Activated T-cell treated with anti-CD3 and anti-CD28 coated beads, Interleukin-2, amount 50 U/mL, for 48 hours (primary cell): ENCODE data around the gene PDE8B.

Source experiments
- DNase-seq, 2 experiments: peaks; one replicate each; pipeline ENCODE4 v3.0.0-alpha.2; 2020

Gene PDE8B

GRCh38 chr5:77295863-77296378 is 85.4 kb downstream of the PDE8B start:
- no peak for DNase-seq

DNA sequence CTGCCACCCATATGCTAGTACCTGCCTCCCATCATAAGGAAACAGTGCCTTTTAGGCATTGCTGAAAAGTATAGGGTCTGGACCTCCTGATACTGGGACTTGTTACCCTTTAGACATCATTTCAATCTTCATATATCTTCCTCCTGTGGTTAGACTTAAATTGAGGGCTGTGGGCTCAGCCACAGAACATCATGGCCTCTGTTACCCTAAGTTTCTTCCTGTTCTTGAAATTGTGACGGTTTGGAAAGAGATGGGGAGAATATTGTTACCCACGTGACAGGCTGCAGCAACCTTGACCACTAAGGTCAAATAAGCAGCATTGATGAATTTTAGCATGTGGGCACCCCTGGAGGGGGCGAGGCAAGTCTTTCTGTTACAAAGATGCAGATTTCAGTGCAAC is 87.7 kb downstream of the PDE8B start:
- DNase-seq = no peak

DNA sequence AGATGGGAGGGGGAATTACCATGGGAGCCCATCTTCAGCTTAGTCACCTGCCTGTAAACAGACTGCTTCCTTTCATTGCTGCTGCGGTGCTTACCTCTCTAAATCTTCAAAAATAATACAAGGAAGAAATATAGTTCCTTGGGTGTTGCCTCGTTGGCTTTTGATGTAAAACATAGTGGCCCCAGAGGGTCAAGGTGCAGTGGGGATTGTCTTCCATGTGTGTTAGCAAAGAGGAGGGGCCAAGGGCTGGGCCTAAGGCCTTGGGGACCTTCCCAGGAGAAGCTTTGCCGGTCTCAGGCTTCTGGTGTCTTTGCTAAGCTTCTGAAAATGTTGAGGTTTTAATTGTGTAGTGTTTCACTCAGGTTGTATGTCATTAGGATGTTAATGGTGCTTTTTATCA is 90.0 kb downstream of the PDE8B start:
- DNase-seq = no peak

GRCh38 chr5:77301447-77301883 is 91.0 kb downstream of the PDE8B start:
- no peak for DNase-seq

DNA sequence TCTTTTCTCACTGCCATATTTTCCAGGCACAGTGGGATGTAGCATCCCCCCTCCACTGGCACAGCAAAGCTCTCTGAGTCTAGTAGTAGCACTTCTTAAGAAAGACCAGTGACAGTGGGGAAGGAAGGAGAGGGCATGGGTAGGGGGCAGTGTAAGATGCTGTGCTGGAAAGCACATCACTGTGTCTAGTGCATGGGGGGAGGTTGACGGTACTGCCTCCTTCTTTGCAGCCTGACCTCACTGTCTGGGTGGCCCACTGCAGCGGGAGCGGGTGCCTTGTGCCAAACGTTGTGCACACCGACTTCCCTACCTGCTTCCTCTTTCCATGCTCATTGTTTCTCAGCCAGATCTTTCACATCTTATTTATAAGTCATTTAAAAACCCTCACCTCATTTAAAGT is 91.8 kb downstream of the PDE8B start:
- DNase-seq = no peak

DNA sequence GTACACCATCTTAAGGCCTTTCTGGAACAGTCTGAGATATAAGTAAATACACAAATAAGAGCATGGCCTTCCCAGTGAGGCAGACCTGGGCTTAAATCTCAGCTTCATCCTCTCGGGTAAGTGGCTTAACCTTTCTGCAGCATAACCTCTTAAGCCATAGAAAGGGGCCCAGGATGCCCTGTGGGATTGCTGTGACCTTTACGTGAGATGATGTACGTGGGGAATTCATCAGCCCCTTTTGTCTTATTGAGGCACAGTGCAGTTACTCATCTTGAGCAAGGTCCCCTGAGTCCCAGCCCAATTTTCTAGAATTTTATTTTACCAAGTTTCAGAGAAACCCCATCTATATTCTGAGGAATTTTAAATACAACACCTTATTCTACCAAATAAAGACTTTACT is 92.2 kb downstream of the PDE8B start:
- DNase-seq = no peak

DNA sequence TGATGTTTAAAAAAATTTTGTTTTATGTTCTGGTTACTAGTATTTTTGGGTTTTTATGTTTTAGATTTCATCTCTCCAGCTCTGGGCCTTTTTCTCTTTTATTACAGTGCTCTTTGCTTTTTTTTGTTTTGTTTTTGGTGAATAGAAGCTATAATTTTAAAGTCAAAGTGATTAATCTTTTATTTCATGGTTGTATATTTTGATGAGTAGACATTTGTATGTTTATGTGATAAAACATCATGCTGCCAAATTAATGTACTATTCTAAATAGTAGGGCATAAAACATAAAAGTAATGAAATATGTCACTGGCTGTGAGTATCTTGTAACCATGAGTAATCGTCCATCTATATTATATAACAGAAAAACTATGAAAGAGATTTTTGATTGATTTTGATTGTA is 93.9 kb downstream of the PDE8B start:
- DNase-seq = no peak

DNA sequence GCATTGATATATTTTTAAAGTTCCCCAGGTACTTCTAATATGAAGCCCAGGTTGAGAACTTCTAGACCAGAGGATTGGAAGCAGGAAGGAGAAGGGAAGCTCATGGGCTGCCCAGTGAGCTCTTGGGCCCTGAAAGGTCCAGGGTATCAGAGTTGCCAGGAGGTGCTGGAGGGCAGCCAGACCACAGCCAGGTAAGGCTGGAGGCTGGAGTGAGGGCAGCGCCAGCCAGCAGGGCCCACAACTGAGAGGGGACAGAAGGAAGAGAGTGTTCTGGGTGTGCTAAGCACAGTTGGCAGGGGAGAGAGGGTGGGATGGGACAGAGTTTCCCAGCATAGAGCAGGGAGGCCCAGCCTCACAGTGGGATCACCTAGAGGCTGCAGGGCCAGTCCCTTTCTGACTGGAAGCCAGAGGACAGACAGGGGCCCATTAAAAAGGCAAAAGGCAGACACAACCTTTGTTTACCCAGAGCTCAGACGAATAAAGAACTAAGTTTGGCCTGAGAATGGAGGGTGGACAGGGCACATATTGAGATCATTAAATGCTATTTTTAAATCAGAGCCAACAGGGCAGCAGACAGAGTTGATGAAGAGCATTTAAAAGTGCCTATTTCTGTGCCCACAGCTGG is 94.9 kb downstream of the PDE8B start:
- no peak for DNase-seq

- no peak for DNase-seq
Measured at GRCh38 chr5:77305956-77306355, 95.5 kb downstream of the PDE8B start.

- no peak for DNase-seq
Measured at GRCh38 chr5:77306531-77306930, 96.1 kb downstream of the PDE8B start.

- no peak for DNase-seq
Measured at GRCh38 chr5:77308154-77308960, 97.9 kb downstream of the PDE8B start.

GRCh38 chr5:77309140-77309539 is 98.7 kb downstream of the PDE8B start:
- no peak for DNase-seq

- no peak for DNase-seq
Measured at GRCh38 chr5:77310494-77311213, 100.2 kb downstream of the PDE8B start.

- DNase-seq = no peak
Measured at GRCh38 chr5:77311214-77311571, 100.7 kb downstream of the PDE8B start.

DNA sequence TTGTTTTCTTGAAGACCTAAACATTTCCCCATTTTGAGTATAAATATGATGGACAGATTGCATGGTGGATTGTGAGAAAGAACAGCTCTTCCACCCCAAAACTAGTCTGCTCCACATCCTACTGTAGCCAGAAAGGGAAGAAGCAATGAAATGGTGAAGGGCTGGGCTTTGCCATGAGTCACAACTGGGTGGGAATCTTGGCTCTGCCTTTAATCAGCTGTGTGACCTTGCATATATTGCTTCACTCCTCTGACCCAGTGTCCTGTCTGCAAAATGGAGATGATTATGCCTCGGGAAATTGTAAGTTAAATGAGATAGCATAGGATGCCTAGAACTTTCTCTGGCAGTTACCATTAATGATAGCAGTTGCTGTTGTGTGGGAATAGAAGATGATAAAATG is 101.9 kb downstream of the PDE8B start:
- DNase-seq = no peak

- DNase-seq = no peak
Measured at GRCh38 chr5:77316871-77317661, 106.6 kb downstream of the PDE8B start.

DNA sequence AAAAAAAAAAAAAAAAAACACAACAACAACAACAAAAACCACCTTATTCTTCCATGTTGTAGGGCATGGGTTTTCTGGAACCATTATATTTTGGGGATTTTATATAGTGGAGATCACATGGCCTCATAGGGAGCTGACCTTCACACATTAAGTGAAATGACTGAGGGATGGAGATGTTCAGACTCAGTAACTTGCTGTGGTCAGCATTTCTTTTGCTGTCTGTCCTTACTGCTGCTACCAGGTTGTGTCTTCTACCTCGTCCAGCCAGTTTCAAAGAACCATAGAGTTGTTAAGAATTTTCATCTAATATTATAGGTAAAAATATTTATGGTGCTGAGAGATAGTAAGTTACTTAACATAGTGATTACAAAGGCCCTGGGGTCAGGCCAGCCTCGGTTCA is 107.6 kb downstream of the PDE8B start:
- no peak for DNase-seq

DNA sequence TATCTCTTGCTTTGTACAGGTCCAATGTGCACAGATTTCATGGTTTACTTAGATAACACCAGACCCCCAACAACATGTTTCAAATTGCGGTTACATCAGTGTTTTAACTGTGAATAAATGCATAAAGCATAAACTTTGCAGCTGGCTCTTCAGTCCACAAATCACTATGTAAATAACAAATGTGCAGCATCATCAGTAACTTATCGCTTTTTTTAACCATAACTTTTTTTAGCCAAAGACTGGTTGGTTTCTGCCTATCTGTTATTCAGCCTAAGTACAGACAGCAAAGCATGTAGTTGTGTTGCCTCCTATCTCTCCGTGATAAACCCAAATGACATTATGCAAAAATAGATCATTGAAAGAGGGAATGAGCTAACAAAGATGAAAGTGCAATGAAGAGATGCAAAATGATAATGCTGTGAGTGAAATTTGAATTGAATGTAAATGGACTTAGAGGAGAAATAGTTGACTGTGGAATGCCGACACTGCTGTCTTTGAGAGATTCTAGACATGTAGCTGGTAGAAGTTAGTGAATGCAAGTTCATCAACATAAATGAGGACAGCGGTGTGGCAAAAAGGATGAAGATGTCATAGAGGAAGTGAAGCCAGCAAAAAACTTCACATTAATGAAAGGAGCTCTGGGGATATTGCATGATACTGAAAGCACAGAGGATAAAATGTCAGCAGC is 108.8 kb downstream of the PDE8B start:
- DNase-seq = no peak

DNA sequence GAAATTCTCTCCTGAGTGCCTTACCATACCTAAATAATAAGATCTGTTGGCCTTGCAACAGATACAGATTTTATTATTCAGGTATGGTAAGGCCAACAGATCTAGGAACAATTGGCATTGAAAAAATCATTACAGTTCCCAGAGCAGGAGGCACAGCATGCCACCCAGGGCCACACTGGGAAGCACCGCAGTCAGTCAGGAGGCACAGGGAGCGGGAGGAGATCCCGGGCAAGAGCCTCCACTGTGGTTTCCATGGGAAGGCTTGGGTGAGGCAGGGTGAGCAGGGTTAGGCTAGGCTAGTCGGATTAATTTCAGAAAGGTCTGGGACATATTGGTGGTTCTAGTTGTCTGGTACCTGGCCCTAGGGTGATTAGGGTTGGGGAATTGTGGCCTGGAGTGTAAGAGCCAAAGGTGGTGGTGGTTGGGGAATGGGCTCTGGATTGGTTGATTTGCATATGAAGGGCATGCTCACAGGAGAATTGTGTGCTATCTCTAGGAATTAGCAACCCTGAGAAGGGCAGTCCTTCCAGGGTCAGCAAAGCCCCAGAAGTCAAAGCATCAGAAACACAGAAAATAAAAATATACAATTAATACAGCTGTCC is 111.4 kb downstream of the PDE8B start:
- no peak for DNase-seq

DNA sequence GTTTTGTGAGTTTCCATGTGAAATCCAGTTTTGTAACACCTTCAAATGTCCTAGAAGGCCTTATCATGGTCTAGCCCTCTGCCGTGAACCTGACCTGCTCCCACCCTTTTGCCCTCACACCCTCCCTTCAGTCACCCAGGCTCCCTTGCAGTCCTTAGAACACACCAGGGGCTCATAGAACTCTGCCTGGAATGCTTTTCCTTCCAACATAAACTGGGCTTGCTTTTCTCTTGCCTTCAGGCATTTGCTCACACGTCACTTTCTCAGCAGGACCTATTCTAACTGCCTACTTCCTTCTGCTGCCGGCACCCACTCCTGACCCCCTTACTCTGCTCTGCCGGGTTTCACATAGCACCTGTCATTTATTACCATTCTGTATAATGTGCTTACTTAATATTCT is 111.9 kb downstream of the PDE8B start:
- no peak for DNase-seq

GRCh38 chr5:77325921-77326541 is 115.6 kb downstream of the PDE8B start:
- DNase-seq = no peak
